Cardiac muscle cell (in vitro differentiated cells and primary cell): ENCODE measurements around the gene USE1. TPM values are rescaled to one million over a fixed set of nuclear protein-coding genes. Genes with fewer than 3 reads are reported as not detected.

Experiments used
- DNase-seq, 2 donors: peaks; one replicate each; pipeline versions ENCODE4 v3.0.0 to v3.0.0-alpha.2; 2010 to 2017; ENCODE audit warnings: low read depth in 1 of 2, low spot score in 1 of 2
- H3K27ac ChIP-seq: fragments of 200-600 bp; sonication (generic); 2 replicates; pipeline ENCODE4 v1.5.1; 2016
- H3K27me3 ChIP-seq: fragments of 200-600 bp; sonication (generic); 2 replicates; pipeline ENCODE4 v1.6.0; 2016; ENCODE audit warnings: control low read depth
- H3K36me3 ChIP-seq: fragments of 200-600 bp; sonication (generic); 2 replicates; pipeline ENCODE4 v1.5.1; 2016; ENCODE audit warnings: control low read depth
- H3K4me1 ChIP-seq: fragments of 200-600 bp; sonication (generic); 2 replicates; pipeline ENCODE4 v1.8.1; 2017; ENCODE audit warnings: low read depth, mild to moderate bottlenecking, mixed run types
- H3K4me3 ChIP-seq: fragments of 200-600 bp; sonication (generic); 2 replicates; pipeline ENCODE4 v1.5.1; 2016; ENCODE audit warnings: mild to moderate bottlenecking
- H3K9me3 ChIP-seq: fragments of 200-600 bp; sonication (generic); 2 replicates; pipeline ENCODE4 v1.5.1; 2017; ENCODE audit warnings: low read depth, mild to moderate bottlenecking, control low read depth
- CTCF ChIP-seq: IDR thresholded peaks from 2 replicates; pipeline ENCODE4 v1.5.1; 2012; ENCODE audit warnings: low read depth, mild to moderate bottlenecking, low read length
- polyA plus RNA-seq: library from polyadenylated mRNA; unstranded; fragments of >200 nt; fragmentation: Nextera tagmentation; extraction: Ambion mirVana; gene quantifications from 2 replicates; pipeline ENCODE4 v1.2.1, GENCODE V29; 2016
- total RNA-seq: library from RNA; depleted of rRNA; stranded (reverse); fragments of >200 nt; gene quantifications from 2 replicates; pipeline ENCODE4 v1.2.3, GENCODE V29; 2016

Gene USE1
- total and polyA plus RNA-seq, 2 experiments from 2014 or later: 28.5 to 38.1 TPM

GRCh38 chr19:17226002-17226933 lies 11.1 kb downstream of the USE1 start, which contains the start of gene OCEL1:
OCEL1 (plus strand) TSS chr19:17226226; CDS start chr19:17226248, 22 bp downstream.
- no peak for TF ChIP-seq CTCF
- H3K27ac ChIP-seq: peak within 1 kb of the TSS; percentile 77
- no peaks in the 10 kb centered on the region for H3K9me3 ChIP-seq
- DNase-seq: peak; percentile 99 to 100
- peak within 1 kb of the TSS; percentile 48 for H3K4me3 ChIP-seq
- H3K27me3 ChIP-seq: no peaks in the 10 kb centered on the region
- no peaks in the 10 kb centered on the region for H3K36me3 ChIP-seq
- no peaks in the 10 kb centered on the region for H3K4me1 ChIP-seq

GRCh38 chr19:17227798-17228367 lies 12.7 kb downstream of the USE1 start:
- no peak for DNase-seq
- no peaks in the 10 kb centered on the region for H3K27me3 ChIP-seq
- TF ChIP-seq CTCF: no peak
- no peaks in the 10 kb centered on the region for H3K9me3 ChIP-seq
- peaks cover 8% of the 10 kb centered on the region for H3K36me3 ChIP-seq
- no peak overlapping the region for H3K4me3 ChIP-seq
- H3K4me1 ChIP-seq: no peaks in the 10 kb centered on the region
- no peak overlapping the region for H3K27ac ChIP-seq

- peaks cover 13% of the 10 kb centered on the region for H3K36me3 ChIP-seq
- H3K4me1 ChIP-seq: no peaks in the 10 kb centered on the region
- no peaks in the 10 kb centered on the region for H3K27me3 ChIP-seq
- TF ChIP-seq CTCF: no peak
- no peak for DNase-seq
- H3K4me3 ChIP-seq: no peak overlapping the region
- no peaks in the 10 kb centered on the region for H3K9me3 ChIP-seq
- no peak overlapping the region for H3K27ac ChIP-seq
These were observed 14.7 kb downstream of the USE1 start for GRCh38 chr19:17229890-17230289.

- DNase-seq: no peak
- peaks cover 13% of the 10 kb centered on the region for H3K36me3 ChIP-seq
- H3K27me3 ChIP-seq: no peaks in the 10 kb centered on the region
- peaks cover 13% of the 10 kb centered on the region for H3K4me1 ChIP-seq
- H3K9me3 ChIP-seq: no peaks in the 10 kb centered on the region
- no peak for TF ChIP-seq CTCF
- no peak overlapping the region for H3K27ac ChIP-seq
- no peak overlapping the region for H3K4me3 ChIP-seq
These were observed 17.1 kb downstream of the USE1 start for GRCh38 chr19:17232258-17232657.

GRCh38 chr19:17234911-17235299 lies 19.7 kb downstream of the USE1 start:
- H3K4me3 ChIP-seq: peak overlapping the region; percentile 9
- H3K4me1 ChIP-seq: peaks cover 13% of the 10 kb centered on the region
- peak; percentile 48 to 52 for DNase-seq
- H3K27ac ChIP-seq: peak overlapping the region; percentile 21
- H3K9me3 ChIP-seq: no peaks in the 10 kb centered on the region
- no peaks in the 10 kb centered on the region for H3K27me3 ChIP-seq
- H3K36me3 ChIP-seq: peaks cover 22% of the 10 kb centered on the region
- TF ChIP-seq CTCF: no peak
